OCI-LY1 (cell line): ENCODE measurements around the gene FAM114A1.
"Not testable (repeated sequence)": the region's sequence is repeated elsewhere in the genome, so short reads cannot be mapped to it uniquely, and the experiment has no call there.

Experiments used
- H2AFZ ChIP-seq: fragments of 200-600 bp; sonication (generic), shearing (Covaris generic); 2 replicates; pipeline ENCODE4 v1.6.0; 2014; ENCODE audit warnings: antibody characterized with exemption, mild to moderate bottlenecking, low read length
- H3F3A ChIP-seq: fragments of 200-600 bp; sonication (generic), shearing (Covaris generic); 2 replicates; pipeline ENCODE4 v1.6.0; 2014; ENCODE audit warnings: mild to moderate bottlenecking, antibody characterized with exemption, low read length, moderate library complexity; ENCODE audit not compliant: insufficient read depth
- H3K27ac ChIP-seq: fragments of 200-600 bp; sonication (generic); 2 replicates; pipeline ENCODE4 v1.5.1; 2014; ENCODE audit warnings: low read length, mixed run types, mild to moderate bottlenecking, low read depth; ENCODE audit not compliant: poor library complexity, severe bottlenecking
- H3K27me3 ChIP-seq: fragments of 200-600 bp; sonication (generic); 2 replicates; pipeline ENCODE4 v1.6.0; 2014; ENCODE audit warnings: antibody characterized with exemption, mild to moderate bottlenecking, low read length, moderate library complexity; ENCODE audit not compliant: insufficient read depth
- H3K36me3 ChIP-seq: fragments of 200-600 bp; sonication (generic); 2 replicates; pipeline ENCODE4 v1.6.1; 2014; ENCODE audit warnings: mild to moderate bottlenecking, antibody characterized with exemption, low read length, moderate library complexity, mixed read lengths; ENCODE audit not compliant: insufficient read depth
- H3K4me1 ChIP-seq: fragments of 200-600 bp; sonication (generic); 2 replicates; pipeline ENCODE4 v1.5.1; 2014; ENCODE audit warnings: mild to moderate bottlenecking, low read length, moderate library complexity; ENCODE audit not compliant: insufficient read depth, severe bottlenecking
- H3K4me2 ChIP-seq: fragments of 200-600 bp; sonication (generic), shearing (Covaris generic); 2 replicates; pipeline ENCODE4 v1.6.1; 2014; ENCODE audit warnings: low read length
- H3K4me3 ChIP-seq: fragments of 200-600 bp; sonication (generic); 2 replicates; pipeline ENCODE4 v1.5.1; 2014; ENCODE audit warnings: low read length, low read depth, mild to moderate bottlenecking, mixed read lengths; ENCODE audit not compliant: poor library complexity, severe bottlenecking
- H3K79me2 ChIP-seq: fragments of 200-600 bp; shearing (Covaris generic); 2 replicates; pipeline ENCODE4 v1.6.1; 2016; ENCODE audit warnings: mixed run types, low read length, mixed read lengths; ENCODE audit not compliant: insufficient read depth
- H3K9ac ChIP-seq: fragments of 200-600 bp; sonication (generic), shearing (Covaris generic); 2 replicates; pipeline ENCODE4 v1.6.1; 2014; ENCODE audit warnings: mild to moderate bottlenecking, low read length, mixed read lengths
- H3K9me2 ChIP-seq: fragments of 200-600 bp; sonication (generic), shearing (Covaris generic); 2 replicates; pipeline ENCODE4 v1.6.1; 2014; ENCODE audit warnings: low read depth, mild to moderate bottlenecking, low read length, mixed read lengths
- H3K9me3 ChIP-seq: fragments of 200-600 bp; shearing (Covaris generic); 2 replicates; pipeline ENCODE4 v1.6.1; 2014; ENCODE audit warnings: low read length, mixed read lengths
- H4K20me1 ChIP-seq: fragments of 200-600 bp; sonication (generic), shearing (Covaris generic); 2 replicates; pipeline ENCODE4 v1.6.0; 2016; ENCODE audit warnings: mild to moderate bottlenecking, low read length; ENCODE audit not compliant: insufficient read depth
- CTCF ChIP-seq: fragments of 200-600 bp; sonication (generic), shearing (Covaris generic); IDR thresholded peaks from 2 replicates; pipeline ENCODE4 v1.5.1; 2017; ENCODE audit warnings: mild to moderate bottlenecking, antibody characterized with exemption, low read length, moderate library complexity, mixed read lengths
- EZH2 ChIP-seq: fragments of 200-600 bp; sonication (generic), shearing (Covaris generic); IDR thresholded peaks from 2 replicates; pipeline ENCODE4 v1.8.0; 2017; ENCODE audit warnings: borderline replicate concordance, mixed run types, mild to moderate bottlenecking, antibody characterized with exemption, low read length, moderate library complexity, mixed read lengths

FAM114A1 gene

GRCh38 chr4:38957261-38957815 is 89.7 kb downstream of the FAM114A1 start:
- H3K4me1 ChIP-seq, result no peaks in the 10 kb centered on the region
- H3K9ac ChIP-seq, result no peak overlapping the region
- no peaks in the 10 kb centered on the region for H3K79me2 ChIP-seq
- H3K4me2 ChIP-seq, result no peak overlapping the region
- TF ChIP-seq EZH2 (no peak), CTCF (no peak)
- H3K9me3 ChIP-seq, result peaks cover 8% of the 10 kb centered on the region
- no peak overlapping the region for H3K4me3 ChIP-seq
- no peaks in the 10 kb centered on the region for H4K20me1 ChIP-seq
- H3F3A ChIP-seq, result no peaks in the 10 kb centered on the region
- H3K27ac ChIP-seq, result no peak overlapping the region
- no peaks in the 10 kb centered on the region for H3K36me3 ChIP-seq
- no peaks in the 10 kb centered on the region for H3K27me3 ChIP-seq
- no peak overlapping the region for H2AFZ ChIP-seq
- no peaks in the 10 kb centered on the region for H3K9me2 ChIP-seq

- Histone ChIP-seq H3K27ac (no peak overlapping the region), H3K79me2 (no peaks in the 10 kb centered on the region), H3K4me3 (no peak overlapping the region), H3K9me3 (peaks cover 8% of the 10 kb centered on the region), H3K9ac (no peak overlapping the region), H3K27me3 (no peaks in the 10 kb centered on the region), H4K20me1 (no peaks in the 10 kb centered on the region), H3K4me1 (no peaks in the 10 kb centered on the region), H2AFZ (no peak overlapping the region), H3K36me3 (no peaks in the 10 kb centered on the region), H3F3A (no peaks in the 10 kb centered on the region), H3K9me2 (no peaks in the 10 kb centered on the region), H3K4me2 (no peak overlapping the region)
- TF ChIP-seq EZH2, result no peak
- no peak for TF ChIP-seq CTCF
These were observed 90.3 kb downstream of the FAM114A1 start for GRCh38 chr4:38957893-38958292.

GRCh38 chr4:38958453-38959190 is 91.0 kb downstream of the FAM114A1 start:
- Histone ChIP-seq H3K79me2 (no peaks in the 10 kb centered on the region), H3K9ac (no peak overlapping the region), H2AFZ (no peak overlapping the region), H4K20me1 (no peaks in the 10 kb centered on the region), H3F3A (no peaks in the 10 kb centered on the region), H3K27ac (no peak overlapping the region), H3K9me2 (no peaks in the 10 kb centered on the region), H3K9me3 (peaks cover 8% of the 10 kb centered on the region), H3K27me3 (no peaks in the 10 kb centered on the region), H3K36me3 (no peaks in the 10 kb centered on the region), H3K4me1 (no peaks in the 10 kb centered on the region), H3K4me2 (no peak overlapping the region), H3K4me3 (no peak overlapping the region)
- TF ChIP-seq CTCF, result no peak
- no peak for TF ChIP-seq EZH2

GRCh38 chr4:38959248-38959647 is 91.6 kb downstream of the FAM114A1 start:
- not testable (repeated sequence) for H3F3A ChIP-seq, H4K20me1 ChIP-seq, H3K27ac ChIP-seq, H3K4me1 ChIP-seq, H2AFZ ChIP-seq, H3K9me2 ChIP-seq, H3K36me3 ChIP-seq, H3K9me3 ChIP-seq, H3K27me3 ChIP-seq, H3K4me3 ChIP-seq, H3K79me2 ChIP-seq, H3K9ac ChIP-seq, H3K4me2 ChIP-seq
